GM23248 (cell line): ENCODE data around the gene CHDH. TPM values are rescaled to one million over a fixed set of nuclear protein-coding genes. Genes with fewer than 3 reads are reported as not detected.

Experiments
- DNase-seq: peaks from one replicate; pipeline ENCODE4 v3.0.0-alpha.2; 2015
- H2AFZ ChIP-seq: fragments of 200-600 bp; sonication (generic); 2 replicates; pipeline ENCODE4 v1.6.1; 2016; ENCODE audit warnings: antibody characterized with exemption
- H3F3A ChIP-seq: fragments of 200-600 bp; sonication (generic); 2 replicates; pipeline ENCODE4 v1.6.1; 2016; ENCODE audit warnings: mild to moderate bottlenecking, antibody characterized with exemption, mixed run types; ENCODE audit not compliant: insufficient read depth
- H3K27ac ChIP-seq: fragments of 200-600 bp; sonication (generic); 2 replicates; pipeline ENCODE4 v1.5.1; 2016; ENCODE audit warnings: mild to moderate bottlenecking
- H3K27me3 ChIP-seq: fragments of 200-600 bp; sonication (generic); replicated peaks from 2 replicates; pipeline ENCODE4 v1.6.1; 2016; ENCODE audit warnings: mild to moderate bottlenecking; ENCODE audit not compliant: insufficient read depth
- H3K36me3 ChIP-seq: fragments of 200-600 bp; sonication (generic); 2 replicates; pipeline ENCODE4 v1.6.1; 2016; ENCODE audit warnings: low read depth, mild to moderate bottlenecking
- H3K4me1 ChIP-seq: fragments of 200-600 bp; sonication (generic); 2 replicates; pipeline ENCODE4 v1.6.1; 2016; ENCODE audit warnings: mild to moderate bottlenecking; ENCODE audit not compliant: insufficient read depth
- H3K4me2 ChIP-seq: fragments of 200-600 bp; sonication (generic); one replicate; pipeline ENCODE4 v1.6.1; 2016; ENCODE audit warnings: mild to moderate bottlenecking; ENCODE audit not compliant: unreplicated experiment
- H3K4me3 ChIP-seq: fragments of 200-600 bp; sonication (generic); 2 replicates; pipeline ENCODE4 v1.5.1; 2016; ENCODE audit warnings: mild to moderate bottlenecking
- H3K79me2 ChIP-seq: fragments of 200-600 bp; sonication (generic); 2 replicates; pipeline ENCODE4 v1.6.1; 2016; ENCODE audit warnings: mild to moderate bottlenecking; ENCODE audit not compliant: insufficient read depth
- H3K9ac ChIP-seq: fragments of 200-600 bp; sonication (generic); 2 replicates; pipeline ENCODE4 v1.6.1; 2016; ENCODE audit warnings: mild to moderate bottlenecking
- H3K9me2 ChIP-seq: fragments of 200-600 bp; sonication (generic); 2 replicates; pipeline ENCODE4 v1.6.1; 2016; ENCODE audit warnings: mixed run types, mild to moderate bottlenecking, moderate library complexity; ENCODE audit not compliant: insufficient read depth
- H3K9me3 ChIP-seq: fragments of 200-600 bp; sonication (generic); one replicate; pipeline ENCODE4 v1.6.1; 2017; ENCODE audit warnings: low read depth
- H4K20me1 ChIP-seq: fragments of 200-600 bp; sonication (generic); 2 replicates; pipeline ENCODE4 v1.6.0; 2016; ENCODE audit not compliant: insufficient read depth
- EZH2 ChIP-seq: fragments of 200-600 bp; sonication (generic); IDR thresholded peaks from 2 replicates; pipeline ENCODE4 v1.6.1; 2018; ENCODE audit warnings: antibody characterized with exemption, mild to moderate bottlenecking; ENCODE audit not compliant: insufficient read depth, poor library complexity, severe bottlenecking
- EZH2phosphoT487 ChIP-seq: fragments of 200-600 bp; sonication (generic); IDR thresholded peaks from 2 replicates; pipeline ENCODE4 v1.6.1; 2018; ENCODE audit warnings: antibody characterized with exemption, moderate library complexity, mild to moderate bottlenecking, low read depth; ENCODE audit not compliant: insufficient read depth
- WGBS, 2 experiments: methylation state at CpG; one replicate each; pipeline ENCODE4 v1.1.6; 2015 to 2017; ENCODE audit warnings: low lambda C conversion rate in 2 of 2, low coverage in 1 of 2; ENCODE audit errors: missing lambda C conversion rate in 2 of 2; 5-methylcytosine and 5-hydroxymethylcytosine counted together
- in situ Hi-C: fragments of 300-500 bp; cut with MboI; formaldehyde crosslinking; loops from 2 replicates; pipeline ENCODE4 v1.15.0; 2020
- polyA plus RNA-seq: library from polyadenylated mRNA; unstranded; fragments of >200 nt; fragmentation: Nextera tagmentation; extraction: Ambion mirVana; gene quantifications from 2 replicates; pipeline ENCODE4 v1.2.1, GENCODE V29; 2016
- total RNA-seq: library from RNA; depleted of rRNA; stranded (reverse); fragments of >200 nt; shearing (Covaris generic); gene quantifications from 2 replicates; pipeline ENCODE4 v1.2.3, GENCODE V29; 2014

Gene CHDH
- total and polyA plus RNA-seq, 2 experiments from 2014 or later = 0.11 TPM; not detected in 1

DNA sequence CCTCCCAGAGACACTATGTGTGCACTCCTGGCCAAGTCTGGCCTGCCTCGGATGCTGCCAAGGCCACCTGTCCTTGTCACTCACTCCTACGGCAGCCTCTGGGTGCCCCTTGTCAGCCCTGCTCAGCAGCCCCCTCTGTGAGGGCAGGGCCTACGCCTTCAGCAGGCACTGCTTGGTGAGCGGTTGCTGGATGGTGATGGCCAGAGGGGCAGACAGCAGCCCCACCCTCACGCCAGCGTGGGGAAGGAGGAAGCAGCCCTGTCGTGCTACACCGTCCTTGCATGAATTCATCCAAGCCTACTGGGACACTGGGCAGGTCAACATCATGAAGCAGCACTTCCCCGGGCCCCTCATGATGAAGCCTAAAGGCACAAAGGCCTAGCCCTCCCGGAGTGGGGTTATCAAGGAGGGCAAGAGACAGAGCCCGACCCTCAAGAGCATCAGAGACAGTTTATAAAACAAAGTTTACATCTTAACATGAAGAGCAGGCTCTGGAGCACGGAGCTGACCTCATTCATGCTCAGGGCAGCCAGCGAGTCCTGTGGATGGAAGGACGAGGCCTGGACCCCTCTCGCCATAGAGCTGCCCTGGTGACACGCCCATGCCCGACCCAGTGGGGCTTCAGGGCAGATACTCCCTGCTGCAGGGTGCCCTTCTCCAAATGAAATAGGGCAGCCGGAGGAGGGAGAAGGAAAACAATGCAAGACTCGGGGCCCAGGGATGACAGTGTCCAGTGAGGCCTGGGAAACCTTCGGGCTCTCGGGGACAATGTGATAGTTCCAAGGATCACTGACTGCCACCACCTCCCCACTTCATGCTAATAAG is 25.3 kb downstream of the CHDH start:
- Histone ChIP-seq H4K20me1 (no peaks in the 10 kb centered on the region), H3K9me3 (no peaks in the 10 kb centered on the region), H3K4me1 (no peaks in the 10 kb centered on the region), H3K9ac (no peak overlapping the region), H3K36me3 (no peaks in the 10 kb centered on the region), H3K79me2 (no peaks in the 10 kb centered on the region), H2AFZ (no peak overlapping the region), H3K4me3 (no peak overlapping the region), H3F3A (no peaks in the 10 kb centered on the region), H3K27me3 (no peaks in the 10 kb centered on the region), H3K4me2 (no peak overlapping the region), H3K9me2 (no peaks in the 10 kb centered on the region), H3K27ac (no peak overlapping the region)
- DNase-seq = no peak
- no peak for TF ChIP-seq EZH2phosphoT487
- TF ChIP-seq EZH2 = no peak
- 77 to 80% methylated on average over 20 to 21 of the region's 21 CpGs for WGBS, 2 experiments
- in situ Hi-C loops = no loop called here

DNA sequence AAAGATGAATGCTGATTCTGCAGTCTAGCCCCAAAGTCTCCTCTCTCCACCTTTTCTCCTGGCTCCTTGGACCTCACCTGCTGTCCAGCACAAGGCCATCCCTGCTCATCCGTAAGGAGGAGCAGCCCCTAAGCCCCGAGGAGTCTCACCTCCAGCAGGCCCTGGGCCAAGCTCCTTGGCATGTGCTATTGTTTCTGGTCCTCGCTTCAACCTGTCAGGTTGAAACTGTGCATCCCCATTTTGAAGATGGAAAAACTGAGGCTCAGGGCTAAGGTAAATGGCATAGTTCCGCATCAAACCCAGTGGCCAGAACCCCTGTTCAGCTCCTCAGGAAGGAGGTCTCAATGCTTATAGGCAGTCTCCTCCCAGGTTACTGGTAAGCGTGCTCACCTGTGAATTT is 26.1 kb downstream of the CHDH start:
- 65 to 68% methylated on average over 5 of the region's 5 CpGs for WGBS, 2 experiments
- Histone ChIP-seq H3K79me2 (no peaks in the 10 kb centered on the region), H3K9ac (no peak overlapping the region), H3K9me2 (no peaks in the 10 kb centered on the region), H3K4me2 (no peak overlapping the region), H2AFZ (no peak overlapping the region), H3K27me3 (no peaks in the 10 kb centered on the region), H3F3A (no peaks in the 10 kb centered on the region), H4K20me1 (no peaks in the 10 kb centered on the region), H3K36me3 (no peaks in the 10 kb centered on the region), H3K4me1 (no peaks in the 10 kb centered on the region), H3K27ac (no peak overlapping the region), H3K9me3 (no peaks in the 10 kb centered on the region), H3K4me3 (no peak overlapping the region)
- in situ Hi-C loops = no loop called here
- DNase-seq = no peak
- no peak for TF ChIP-seq EZH2
- TF ChIP-seq EZH2phosphoT487 = no peak

DNA sequence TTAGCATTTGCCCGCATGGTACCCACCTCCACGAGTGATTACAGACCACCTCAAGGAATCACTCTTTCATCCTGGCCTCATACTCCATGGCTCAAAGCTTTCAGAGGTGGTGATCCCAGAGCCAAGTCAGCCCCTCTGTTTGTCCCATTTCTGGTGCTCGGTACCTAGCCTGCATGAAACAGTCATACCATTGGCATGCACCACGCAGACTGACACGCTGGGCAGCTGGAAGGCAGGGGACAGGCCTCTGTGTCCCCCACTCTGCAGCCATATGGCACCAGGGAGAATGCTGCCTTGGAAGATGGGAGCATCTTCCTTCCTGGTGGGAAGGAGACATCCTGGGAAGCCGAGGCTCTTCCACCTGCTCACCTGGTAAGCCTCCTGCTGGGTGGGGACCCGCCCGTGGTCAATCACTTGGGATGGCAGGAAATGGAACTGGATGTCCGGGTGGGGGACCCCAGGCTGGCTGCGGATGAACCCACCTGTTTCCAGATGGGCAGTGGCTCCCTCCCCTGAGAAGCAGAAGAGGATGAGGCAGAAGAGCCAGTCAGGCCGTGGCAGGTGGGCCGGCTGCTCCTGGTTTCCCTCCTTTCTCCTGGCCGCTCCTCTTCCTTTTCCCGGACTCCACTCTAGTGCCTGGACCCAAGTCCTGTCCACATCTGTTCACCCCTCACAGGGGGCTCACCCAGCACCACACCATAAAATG is 26.9 kb downstream of the CHDH start:
- TF ChIP-seq EZH2phosphoT487 = no peak
- Histone ChIP-seq H3K27ac (no peak overlapping the region), H3K9ac (no peak overlapping the region), H4K20me1 (no peaks in the 10 kb centered on the region), H3K79me2 (no peaks in the 10 kb centered on the region), H3F3A (no peaks in the 10 kb centered on the region), H3K36me3 (no peaks in the 10 kb centered on the region), H3K4me1 (no peaks in the 10 kb centered on the region), H3K4me3 (no peak overlapping the region), H3K9me2 (no peaks in the 10 kb centered on the region), H2AFZ (no peak overlapping the region), H3K27me3 (no peaks in the 10 kb centered on the region), H3K4me2 (no peak overlapping the region), H3K9me3 (no peaks in the 10 kb centered on the region)
- in situ Hi-C loops = no loop called here
- 76 to 79% methylated on average over 13 to 14 of the region's 14 CpGs for WGBS, 2 experiments
- DNase-seq = no peak

- H3K79me2 ChIP-seq = no peaks in the 10 kb centered on the region
- in situ Hi-C loops = no loop called here
Observed at GRCh38 chr3:53818221-53819162, 27.7 kb downstream of the CHDH start.

More at GRCh38 chr3:53818221-53819162, 27.7 kb downstream of the CHDH start:
- H3K36me3 ChIP-seq = no peaks in the 10 kb centered on the region
- H2AFZ ChIP-seq = no peak overlapping the region
- no peak overlapping the region for H3K27ac ChIP-seq
- no peaks in the 10 kb centered on the region for H3K27me3 ChIP-seq
- H3K9me2 ChIP-seq = no peaks in the 10 kb centered on the region
- H3K4me3 ChIP-seq = no peak overlapping the region
- 68 to 69% methylated on average over 14 of the region's 14 CpGs for WGBS, 2 experiments
- no peak for DNase-seq
- no peak overlapping the region for H3K9ac ChIP-seq
- TF ChIP-seq EZH2 (no peak), EZH2phosphoT487 (no peak)
- no peak overlapping the region for H3K4me2 ChIP-seq
- H4K20me1 ChIP-seq = no peaks in the 10 kb centered on the region
- no peaks in the 10 kb centered on the region for H3K4me1 ChIP-seq
- H3K9me3 ChIP-seq = no peaks in the 10 kb centered on the region
- H3F3A ChIP-seq = no peaks in the 10 kb centered on the region
